ENCODE results near the gene VPREB1. TPM values are rescaled to one million over a fixed set of nuclear protein-coding genes. Genes with fewer than 3 reads are reported as not detected.

Gene VPREB1
- total and polyA plus RNA-seq, 2 of the 4 experiments (the other 2 are of a cell fraction) = not detected

DNA sequence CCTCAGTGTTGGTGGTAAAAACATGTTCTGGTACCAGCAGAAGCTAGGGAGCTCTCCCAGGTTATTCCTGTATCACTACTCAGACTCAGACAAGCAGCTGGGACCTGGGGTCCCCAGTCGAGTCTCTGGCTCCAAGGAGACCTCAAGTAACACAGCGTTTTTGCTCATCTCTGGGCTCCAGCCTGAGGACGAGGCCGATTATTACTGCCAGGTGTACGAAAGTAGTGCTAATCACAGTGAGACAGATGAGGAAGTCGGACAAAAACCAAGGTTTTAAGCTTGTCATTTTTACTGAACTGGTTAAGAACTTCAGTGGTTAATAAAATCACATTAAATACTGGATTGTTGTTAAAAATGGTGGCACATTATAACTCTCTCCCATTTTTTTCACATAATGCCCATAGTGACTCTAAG is 42.6 kb upstream of the VPREB1 start:
- Histone ChIP-seq H2BK120ac (ENCODE audit: low read depth, low read length) (no peak overlapping the region), H3K4me1 (ENCODE audit: control insufficient read depth, insufficient read depth, low read length) (no peaks in the 10 kb centered on the region), H2BK5ac (ENCODE audit: low read depth, low read length, poor library complexity, severe bottlenecking) (no peak overlapping the region), H2AK5ac (ENCODE audit: low read depth, low read length) (no peak overlapping the region), H3K9me3 (ENCODE audit: control insufficient read depth, insufficient read depth, low read length) (no peaks in the 10 kb centered on the region), H2AK9ac (replicated peaks; ENCODE audit: low read depth, low read length, poor library complexity) (no peak overlapping the region), H3K27me3 (ENCODE audit: control insufficient read depth, insufficient read depth, low read length) (peaks cover 51% of the 10 kb centered on the region), H3K27ac (ENCODE audit: insufficient read depth, low read length) (no peak overlapping the region), H3K23ac (ENCODE audit: low read depth, low read length) (no peak overlapping the region), H2AFZ (replicated peaks; ENCODE audit: low read length, poor library complexity) (peak overlapping the region; percentile 1), H2BK20ac (ENCODE audit: low read depth, low read length) (no peak overlapping the region), H3K79me1 (ENCODE audit: low read depth in 1 of 2, low read length in 2 of 2) (no peaks in the 10 kb centered on the region), H4K8ac (ENCODE audit: low read depth in 2 of 2, low read length in 2 of 2) (no peak overlapping the region), H3K9ac (ENCODE audit: low read depth, low read length) (no peak overlapping the region), H3K56ac (ENCODE audit: extremely low read depth, insufficient read depth, low read length) (no peak overlapping the region), H3K4me3 (ENCODE audit: insufficient read depth, low read depth, low read length) (no peak overlapping the region), H3K4ac (ENCODE audit: low read depth, low read length) (no peak overlapping the region), H2BK15ac (ENCODE audit: low read depth, low read length) (no peak overlapping the region), H3K14ac (replicated peaks; ENCODE audit: low read depth, low read length) (no peak overlapping the region), H3K9me1 (ENCODE audit: insufficient read depth, low read length) (no peaks in the 10 kb centered on the region), H4K20me1 (ENCODE audit: insufficient read depth, low read length) (no peaks in the 10 kb centered on the region), H3K36me3 (ENCODE audit: control insufficient read depth, insufficient read depth, low read length) (no peaks in the 10 kb centered on the region), H3K4me2 (ENCODE audit: low read depth, low read length) (no peak overlapping the region), H3K18ac (ENCODE audit: low read depth, low read length) (no peak overlapping the region), H4K5ac (ENCODE audit: low read depth, low read length) (no peak overlapping the region), H4K91ac (ENCODE audit: insufficient read depth, low read depth, low read length) (no peak overlapping the region)
- ATAC-seq (ENCODE audit: low read depth) (no peak), DNase-seq (no peak)
- dilution Hi-C loops (cut with HindIII; ENCODE audit: low sequenced_read_pairs, unreplicated experiment) = no loop called here
- ChIA-PET POLR2A (ENCODE audit: unreplicated experiment) (no interaction called here), CTCF (interaction anchor here (0.6 to 1.2 kb wide), 6 partner anchors 18 to 171 kb away, joined by 3 to 8 read pairs (median 3); no protein-coding TSS in a partner anchor)
- WGBS, 2 experiments (ENCODE audit: extremely low coverage in 2 of 2, insufficient read length in 1 of 2) = 20% methylated on average over 1 of the region's 6 CpGs; no CpG with 5 or more reads in 1 of the 2 experiments
- no TSS peak for BruUV-seq (replicated peaks)
- intact Hi-C loops (cut with micrococcal nuclease) = loop anchor here (10.0 kb wide), 1 partner anchor 123 kb away; no protein-coding TSS in a partner anchor
- in situ Hi-C loops (cut with MboI; ENCODE audit: low sequenced_read_pairs) = no loop called here
- TF ChIP-seq BHLHE40 (IDR thresholded peaks at IDR 0.05; ENCODE audit: low read depth, low read length) (no peak), POLR2A (IDR thresholded peaks at IDR 0.05; ENCODE audit: low read depth, low read length) (no peak), RAD21 (IDR thresholded peaks at IDR 0.05; ENCODE audit: low read length) (no peak), RFX5 (IDR thresholded peaks at IDR 0.05; ENCODE audit: low read depth, low read length) (no peak), RCOR1 (IDR thresholded peaks at IDR 0.05; ENCODE audit: insufficient replicate concordance, low read length) (no peak), CTCF (conservative IDR thresholded peaks at IDR 0.05; ENCODE audit: low read depth, low read length) (no peak), SMC3 (IDR thresholded peaks at IDR 0.05; ENCODE audit: low read depth, low read length) (no peak)
- TF ChIP-seq, protein P1, sequence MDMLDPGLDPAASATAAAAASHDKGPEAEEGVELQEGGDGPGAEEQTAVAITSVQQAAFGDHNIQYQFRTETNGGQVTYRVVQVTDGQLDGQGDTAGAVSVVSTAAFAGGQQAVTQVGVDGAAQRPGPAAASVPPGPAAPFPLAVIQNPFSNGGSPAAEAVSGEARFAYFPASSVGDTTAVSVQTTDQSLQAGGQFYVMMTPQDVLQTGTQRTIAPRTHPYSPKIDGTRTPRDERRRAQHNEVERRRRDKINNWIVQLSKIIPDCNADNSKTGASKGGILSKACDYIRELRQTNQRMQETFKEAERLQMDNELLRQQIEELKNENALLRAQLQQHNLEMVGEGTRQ (IDR thresholded peaks at IDR 0.05; ENCODE audit: low read depth, low read length) = no peak
